Measurements from ENCODE around the gene CDC16.

The CDC16 gene

GRCh38 chr13:114203536-114203935 is 31.2 kb upstream of the CDC16 start:
- TF ChIP-seq CTCF (conservative IDR thresholded peaks at IDR 0.05; ENCODE audit: low read depth, low read length) = no peak
- H3K9ac ChIP-seq = no peak overlapping the region
- H3K4me2 ChIP-seq = no peak overlapping the region
- H3K27me3 ChIP-seq (ENCODE audit: insufficient read depth, low read depth) = no peaks in the 10 kb centered on the region
- no peak overlapping the region for H2AFZ ChIP-seq (ENCODE audit: low read depth)
- no peaks in the 10 kb centered on the region for H3K36me3 ChIP-seq (ENCODE audit: insufficient read depth)
- H3K4me1 ChIP-seq (ENCODE audit: low read depth, poor library complexity, severe bottlenecking) = no peaks in the 10 kb centered on the region
- H3K79me2 ChIP-seq (ENCODE audit: insufficient read depth, low read depth) = no peaks in the 10 kb centered on the region
- no peaks in the 10 kb centered on the region for H4K20me1 ChIP-seq (ENCODE audit: insufficient read depth)
- H3K27ac ChIP-seq = no peak overlapping the region
- no peak overlapping the region for H3K4me3 ChIP-seq (IDR thresholded peaks at IDR 0.05; ENCODE audit: insufficient read depth, low read depth, low read length)

DNA sequence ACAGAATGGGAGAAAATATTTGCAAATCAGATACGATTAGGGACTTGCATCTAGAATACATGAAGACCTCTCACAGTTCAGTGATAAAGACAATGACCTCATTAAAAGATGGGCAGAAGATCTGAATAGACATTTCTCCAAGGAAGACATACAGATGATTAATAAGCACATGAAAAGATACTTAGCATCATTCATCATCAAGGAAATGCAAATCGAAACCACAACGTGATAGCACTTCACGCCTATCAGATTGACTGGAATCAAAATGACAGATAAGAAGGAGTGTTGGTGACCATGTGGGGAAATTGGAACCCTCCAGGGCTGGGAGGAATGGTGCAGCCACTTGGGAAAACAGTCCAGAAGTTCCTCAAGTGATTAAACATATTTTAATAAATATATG is 29.8 kb upstream of the CDC16 start:
- H2AFZ ChIP-seq (ENCODE audit: low read depth) = no peak overlapping the region
- H3K79me2 ChIP-seq (ENCODE audit: insufficient read depth, low read depth) = no peaks in the 10 kb centered on the region
- no peak overlapping the region for H3K4me3 ChIP-seq (IDR thresholded peaks at IDR 0.05; ENCODE audit: insufficient read depth, low read depth, low read length)
- H3K36me3 ChIP-seq (ENCODE audit: insufficient read depth) = no peaks in the 10 kb centered on the region
- H3K4me1 ChIP-seq (ENCODE audit: low read depth, poor library complexity, severe bottlenecking) = no peaks in the 10 kb centered on the region
- no peak for TF ChIP-seq CTCF (conservative IDR thresholded peaks at IDR 0.05; ENCODE audit: low read depth, low read length)
- no peak overlapping the region for H3K27ac ChIP-seq
- no peaks in the 10 kb centered on the region for H3K27me3 ChIP-seq (ENCODE audit: insufficient read depth, low read depth)
- no peak overlapping the region for H3K4me2 ChIP-seq
- no peaks in the 10 kb centered on the region for H4K20me1 ChIP-seq (ENCODE audit: insufficient read depth)
- H3K9ac ChIP-seq = no peak overlapping the region

GRCh38 chr13:114208134-114208533 is 26.6 kb upstream of the CDC16 start:
- Histone ChIP-seq H2AFZ (ENCODE audit: low read depth) (no peak overlapping the region), H3K79me2 (ENCODE audit: insufficient read depth, low read depth) (no peaks in the 10 kb centered on the region), H3K4me3 (IDR thresholded peaks at IDR 0.05; ENCODE audit: insufficient read depth, low read depth, low read length) (no peak overlapping the region), H4K20me1 (ENCODE audit: insufficient read depth) (no peaks in the 10 kb centered on the region), H3K4me2 (no peak overlapping the region), H3K9ac (no peak overlapping the region), H3K4me1 (ENCODE audit: low read depth, poor library complexity, severe bottlenecking) (no peaks in the 10 kb centered on the region), H3K27me3 (ENCODE audit: insufficient read depth, low read depth) (no peaks in the 10 kb centered on the region), H3K27ac (no peak overlapping the region), H3K36me3 (ENCODE audit: insufficient read depth) (no peaks in the 10 kb centered on the region)
- no peak for TF ChIP-seq CTCF (conservative IDR thresholded peaks at IDR 0.05; ENCODE audit: low read depth, low read length)

DNA sequence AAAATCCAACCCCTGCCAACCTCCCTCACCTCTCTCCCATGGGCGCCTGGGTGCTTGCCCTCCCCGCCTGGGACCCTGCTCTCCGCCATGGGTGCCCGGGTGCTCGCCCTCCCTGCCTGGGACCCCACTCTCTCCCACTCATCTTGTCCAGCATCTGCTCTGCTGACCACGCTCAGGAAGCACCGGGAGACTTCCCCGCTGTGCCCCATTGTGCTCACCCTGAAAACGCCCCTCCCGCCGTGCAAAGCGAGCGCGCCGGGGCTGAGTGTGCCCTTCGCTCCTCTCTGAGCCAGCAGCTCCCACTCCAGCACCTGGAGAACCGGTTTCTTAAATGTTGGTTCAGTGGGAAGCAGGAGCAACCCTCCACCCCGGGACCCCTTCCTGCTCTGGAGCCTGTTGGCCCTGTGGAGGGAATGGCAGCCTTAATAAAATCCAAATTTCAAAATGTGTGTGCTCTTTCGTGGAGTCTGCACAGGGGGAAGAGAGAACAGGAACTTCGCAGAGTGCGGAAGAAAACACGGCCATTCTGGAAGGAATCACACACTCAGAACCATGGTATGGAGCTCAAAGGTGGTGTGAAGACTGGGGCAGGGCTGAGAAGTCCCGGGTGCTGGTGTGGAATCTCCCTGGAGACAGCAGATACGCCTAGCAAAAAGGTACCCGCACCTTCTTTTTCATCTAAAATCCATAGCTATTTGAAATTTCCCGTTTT is 23.1 kb upstream of the CDC16 start:
- H3K4me2 ChIP-seq = no peak overlapping the region
- H3K36me3 ChIP-seq (ENCODE audit: insufficient read depth) = no peaks in the 10 kb centered on the region
- no peak overlapping the region for H3K27ac ChIP-seq
- H3K9ac ChIP-seq = no peak overlapping the region
- no peaks in the 10 kb centered on the region for H3K4me1 ChIP-seq (ENCODE audit: low read depth, poor library complexity, severe bottlenecking)
- H4K20me1 ChIP-seq (ENCODE audit: insufficient read depth) = no peaks in the 10 kb centered on the region
- no peaks in the 10 kb centered on the region for H3K27me3 ChIP-seq (ENCODE audit: insufficient read depth, low read depth)
- H3K79me2 ChIP-seq (ENCODE audit: insufficient read depth, low read depth) = no peaks in the 10 kb centered on the region
- no peak for TF ChIP-seq CTCF (conservative IDR thresholded peaks at IDR 0.05; ENCODE audit: low read depth, low read length)
- H2AFZ ChIP-seq (ENCODE audit: low read depth) = no peak overlapping the region
- H3K4me3 ChIP-seq (IDR thresholded peaks at IDR 0.05; ENCODE audit: insufficient read depth, low read depth, low read length) = no peak overlapping the region
